ENCODE measurements around the gene LSMEM2. TPM values are rescaled to one million over a fixed set of nuclear protein-coding genes. Genes with fewer than 3 reads are reported as not detected.
"Not testable (repeated sequence)": the region's sequence is repeated elsewhere in the genome, so short reads cannot be mapped to it uniquely, and the experiment has no call there.

The LSMEM2 gene
- total and polyA plus RNA-seq, 7 experiments from 2014 or later: 0.15 TPM; not detected in 6

DNA sequence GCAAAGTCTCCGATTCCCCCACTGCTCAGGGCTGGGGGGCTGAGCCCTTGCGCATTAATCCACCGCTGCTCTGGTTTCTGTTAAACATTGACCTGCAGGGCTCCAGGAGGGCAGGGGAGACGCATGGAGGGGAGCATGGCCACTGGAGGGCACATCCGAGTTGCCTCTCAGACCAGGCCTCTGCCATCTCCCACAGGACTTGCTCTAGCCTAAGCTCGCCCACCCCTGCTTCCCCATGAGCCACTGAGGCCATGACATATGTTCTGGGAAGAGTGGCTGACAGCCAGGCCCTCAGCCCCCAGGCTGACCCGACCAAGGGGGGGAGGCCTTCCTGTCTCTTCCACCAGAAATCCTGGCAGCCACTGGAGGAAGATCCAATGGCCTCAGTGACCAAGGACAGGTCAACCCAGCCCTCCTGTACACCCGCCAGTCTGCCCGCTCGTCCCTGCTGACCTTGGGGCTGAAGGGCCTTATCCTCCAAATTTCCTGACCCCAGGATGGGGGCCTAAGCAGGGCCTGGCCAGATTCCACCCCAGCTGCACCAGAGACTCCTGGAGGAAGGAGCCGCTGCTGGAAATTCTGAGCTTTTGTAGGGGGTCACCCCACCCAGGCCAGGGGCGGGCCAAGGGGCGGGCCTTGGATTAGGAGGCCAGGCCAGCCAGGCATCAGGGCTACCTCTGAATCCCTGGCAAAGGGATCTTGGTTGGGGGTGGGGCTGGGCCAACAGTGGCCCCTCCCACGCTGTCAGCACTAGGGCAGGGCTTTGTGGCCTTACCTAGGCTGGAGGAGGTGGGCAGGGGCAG, 24.3 kb downstream of the LSMEM2 start, which contains the start of gene HYAL1:
Gene HYAL1 (minus strand): TSS at position 562 of the 803 bp plus-strand sequence. CDS start 618 bp downstream, outside the sequence.
- Histone ChIP-seq H3K4me1 (ENCODE audit: control insufficient read depth in 2 of 2, insufficient read depth in 2 of 2, low read length in 2 of 2) (peaks cover 13 to 16% of the 10 kb centered on the region in 2 donors), H3K27ac (ENCODE audit: low read depth, low read length) (no peak within 1 kb of the TSS), H3K36me3 (ENCODE audit: control insufficient read depth in 2 of 3, insufficient read depth in 3 of 3, low read length in 3 of 3) (no peaks in the 10 kb centered on the region), H3K4me3 (ENCODE audit: low read length) (no peak within 1 kb of the TSS), H3K9me3 (ENCODE audit: control insufficient read depth in 2 of 3, low read length in 3 of 3) (no peaks in the 10 kb centered on the region), H3K27me3 (ENCODE audit: control insufficient read depth in 2 of 2, insufficient read depth in 2 of 2, low read length in 2 of 2) (no peaks in the 10 kb centered on the region)
- no peak for DNase-seq
- Mint-ChIP-seq H3K9me3 (peaks cover 0 to 3% (median 0%) of the 10 kb centered on the region in 11 donors), H3K4me1 (peaks cover 10 to 22% (median 17%) of the 10 kb centered on the region in 7 donors), H3K4me3 (no peak within 1 kb of the TSS), H3K27ac (peak within 1 kb of the TSS in 2 of 9 donors; percentile 51 to 83), H3K36me3 (peaks cover 0 to 2% (median 0%) of the 10 kb centered on the region in 5 donors), H3K27me3 (no peaks in the 10 kb centered on the region)
- ChIA-PET CTCF (no interaction called here), POLR2A (interaction anchor here (1.0 to 1.2 kb wide), 2 partner anchors 10 to 34 kb away, joined by 3 read pairs; no protein-coding TSS in a partner anchor)
- ATAC-seq: no peak
- intact Hi-C loops (cut with micrococcal nuclease): no loop called here

DNA sequence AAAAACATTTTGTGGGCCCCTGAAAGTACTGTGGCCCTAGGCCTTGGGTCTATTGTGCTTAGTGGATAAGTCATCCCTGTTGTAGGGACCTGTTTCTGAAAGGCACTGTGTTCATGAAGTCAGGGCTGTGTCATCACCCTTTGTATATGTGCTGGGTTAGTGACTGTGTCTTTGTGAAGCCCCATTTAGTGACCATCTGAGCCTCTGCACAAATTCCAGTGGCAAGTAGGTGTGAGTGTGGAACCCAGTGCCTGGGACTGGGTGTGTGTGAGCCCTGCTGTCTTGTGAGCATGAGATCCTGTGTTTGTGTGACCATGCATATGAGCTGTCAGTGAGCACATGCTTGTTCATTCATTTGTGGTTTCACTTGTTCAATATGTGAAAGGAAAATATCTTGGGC, 25.7 kb downstream of the LSMEM2 start:
- DNase-seq: no peak
- CTCF ChIA-PET: interaction anchor here (0.8 kb wide), 1 partner anchor 17 kb away, joined by 3 read pairs; no protein-coding TSS in a partner anchor

DNA sequence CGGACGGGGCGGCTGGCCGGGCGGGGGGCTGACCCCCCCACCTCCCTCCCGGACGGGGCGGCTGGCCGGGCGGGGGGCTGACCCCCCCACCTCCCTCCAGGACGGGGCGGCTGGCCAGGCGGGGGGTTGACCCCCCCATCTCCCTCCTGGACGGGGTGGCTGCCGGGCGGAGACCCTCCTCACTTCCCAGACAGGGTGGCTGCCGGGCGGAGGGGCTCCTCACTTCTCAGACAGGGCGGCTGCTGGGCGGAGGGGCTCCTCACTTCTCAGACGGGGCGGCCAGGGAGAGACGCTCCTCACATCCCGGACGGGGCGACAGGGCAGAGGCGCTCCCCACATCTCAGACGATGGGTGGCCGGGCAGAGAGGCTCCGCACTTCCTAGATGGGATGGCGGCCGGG, 33.2 kb downstream of the LSMEM2 start:
- CTCF ChIA-PET; H3K4me1 ChIP-seq (ENCODE audit: control insufficient read depth in 2 of 2, insufficient read depth in 2 of 2, low read length in 2 of 2); H3K27me3 Mint-ChIP-seq; H3K27ac Mint-ChIP-seq; H3K27me3 ChIP-seq (ENCODE audit: control insufficient read depth in 2 of 2, insufficient read depth in 2 of 2, low read length in 2 of 2); H3K4me3 Mint-ChIP-seq; intact Hi-C loops (cut with micrococcal nuclease); ATAC-seq; H3K9me3 Mint-ChIP-seq; POLR2A ChIA-PET; H3K4me3 ChIP-seq (ENCODE audit: low read length); H3K27ac ChIP-seq (ENCODE audit: low read depth, low read length); H3K36me3 ChIP-seq (ENCODE audit: control insufficient read depth in 2 of 3, insufficient read depth in 3 of 3, low read length in 3 of 3); DNase-seq; H3K9me3 ChIP-seq (ENCODE audit: control insufficient read depth in 2 of 3, low read length in 3 of 3): not testable (repeated sequence)
- H3K4me1 Mint-ChIP-seq: peaks cover 8 to 13% (median 9%) of the 10 kb centered on the region in 7 donors
- H3K36me3 Mint-ChIP-seq: peaks cover 0 to 11% (median 4%) of the 10 kb centered on the region in 5 donors

More for the DNA sequence above, 25.7 kb downstream of the LSMEM2 start:
- no peaks in the 10 kb centered on the region for H3K9me3 ChIP-seq (ENCODE audit: control insufficient read depth in 2 of 3, low read length in 3 of 3)
- no peak overlapping the region for H3K4me3 ChIP-seq (ENCODE audit: low read length)
- POLR2A ChIA-PET: interaction anchor here (0.6 to 1.2 kb wide), 2 partner anchors 33 to 1744 kb away, joined by 3 to 4 read pairs; no protein-coding TSS in a partner anchor
- no peaks in the 10 kb centered on the region for H3K27me3 Mint-ChIP-seq
- H3K27ac Mint-ChIP-seq: no peak overlapping the region
- peaks cover 9% of the 10 kb centered on the region in 2 donors for H3K4me1 ChIP-seq (ENCODE audit: control insufficient read depth in 2 of 2, insufficient read depth in 2 of 2, low read length in 2 of 2)
- no peaks in the 10 kb centered on the region for H3K36me3 ChIP-seq (ENCODE audit: control insufficient read depth in 2 of 3, insufficient read depth in 3 of 3, low read length in 3 of 3)
- H3K27me3 ChIP-seq (ENCODE audit: control insufficient read depth in 2 of 2, insufficient read depth in 2 of 2, low read length in 2 of 2): no peaks in the 10 kb centered on the region
- H3K27ac ChIP-seq (ENCODE audit: low read depth, low read length): no peak overlapping the region
- no peak for ATAC-seq
- H3K4me1 Mint-ChIP-seq: peaks cover 7 to 16% (median 10%) of the 10 kb centered on the region in 7 donors
- H3K9me3 Mint-ChIP-seq: peaks cover 0 to 3% (median 0%) of the 10 kb centered on the region in 11 donors
- H3K36me3 Mint-ChIP-seq: peaks cover 0 to 4% (median 0%) of the 10 kb centered on the region in 5 donors
- intact Hi-C loops (cut with micrococcal nuclease): no loop called here
- no peak overlapping the region for H3K4me3 Mint-ChIP-seq

DNA sequence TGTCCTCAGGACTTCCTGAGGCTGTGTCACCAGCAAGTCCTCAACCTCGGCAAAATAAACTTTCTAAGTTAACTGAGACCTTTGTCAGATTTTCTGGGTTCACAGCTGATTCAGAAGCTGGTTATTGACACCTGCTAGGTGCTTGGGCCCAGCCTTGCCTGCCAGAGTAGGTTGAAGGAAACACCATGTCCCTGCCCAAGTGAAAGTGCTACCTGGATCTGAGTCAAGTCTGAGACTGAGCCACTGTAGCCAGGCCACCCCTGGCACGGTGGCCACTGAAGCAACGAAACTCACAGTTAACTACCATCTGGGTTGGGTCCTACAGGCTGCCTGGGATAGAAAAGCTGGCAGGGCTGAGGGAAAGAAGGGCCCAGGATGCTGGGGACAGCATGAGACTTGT, 35.5 kb downstream of the LSMEM2 start:
- peak overlapping the region in 5 of 9 donors; percentile 13 to 67 (median 52) for H3K27ac Mint-ChIP-seq
- no peaks in the 10 kb centered on the region for H3K9me3 ChIP-seq (ENCODE audit: control insufficient read depth in 2 of 3, low read length in 3 of 3)
- H3K4me1 Mint-ChIP-seq: peaks cover 9 to 25% (median 19%) of the 10 kb centered on the region in 7 donors
- H3K9me3 Mint-ChIP-seq: no peaks in the 10 kb centered on the region
- H3K36me3 Mint-ChIP-seq: peaks cover 0 to 11% (median 4%) of the 10 kb centered on the region in 5 donors
- no peaks in the 10 kb centered on the region for H3K36me3 ChIP-seq (ENCODE audit: control insufficient read depth in 2 of 3, insufficient read depth in 3 of 3, low read length in 3 of 3)
- H3K27me3 ChIP-seq (ENCODE audit: control insufficient read depth in 2 of 2, insufficient read depth in 2 of 2, low read length in 2 of 2): no peaks in the 10 kb centered on the region
- intact Hi-C loops (cut with micrococcal nuclease): no loop called here
- no peak overlapping the region for H3K27ac ChIP-seq (ENCODE audit: low read depth, low read length)
- ChIA-PET POLR2A (interaction anchor here (0.6 to 1.0 kb wide), 2 partner anchors 14 to 302 kb away, joined by 3 to 4 read pairs; partner anchors contain the start of gene TUSC2), CTCF (no interaction called here)
- ATAC-seq (no peak), DNase-seq (no peak)
- H3K27me3 Mint-ChIP-seq: no peaks in the 10 kb centered on the region
- peaks cover 8 to 15% of the 10 kb centered on the region in 2 donors for H3K4me1 ChIP-seq (ENCODE audit: control insufficient read depth in 2 of 2, insufficient read depth in 2 of 2, low read length in 2 of 2)
- H3K4me3 ChIP-seq (ENCODE audit: low read length): no peak overlapping the region
- no peak overlapping the region for H3K4me3 Mint-ChIP-seq

DNA sequence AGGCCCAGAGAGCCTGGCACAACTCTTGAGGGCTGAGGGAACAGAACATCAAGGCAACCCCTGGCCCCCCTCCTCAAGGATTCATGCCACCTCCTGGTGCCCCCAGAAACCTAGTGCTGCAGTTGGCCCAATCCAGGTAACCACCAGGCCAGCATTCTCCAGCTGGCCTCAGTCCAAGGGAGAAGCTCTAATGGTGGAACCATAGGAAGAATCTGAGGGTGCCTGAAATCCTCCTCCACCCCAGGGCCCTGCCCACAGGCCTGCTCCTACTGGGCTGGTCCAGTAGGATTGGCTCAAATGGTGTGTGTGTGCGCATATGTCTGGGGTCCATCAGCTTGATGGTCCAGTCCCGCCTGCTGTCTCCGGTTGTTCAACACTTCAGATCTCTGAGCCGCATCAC, 35.9 kb downstream of the LSMEM2 start:
- DNase-seq: no peak
- ATAC-seq: no peak
- H3K4me3 Mint-ChIP-seq: no peak overlapping the region
- peak overlapping the region in 3 of 9 donors; percentile 6 to 19 (median 17) for H3K27ac Mint-ChIP-seq
- Histone ChIP-seq H3K9me3 (ENCODE audit: control insufficient read depth in 2 of 3, low read length in 3 of 3) (no peaks in the 10 kb centered on the region), H3K36me3 (ENCODE audit: control insufficient read depth in 2 of 3, insufficient read depth in 3 of 3, low read length in 3 of 3) (no peaks in the 10 kb centered on the region), H3K27ac (ENCODE audit: low read depth, low read length) (no peak overlapping the region), H3K27me3 (ENCODE audit: control insufficient read depth in 2 of 2, insufficient read depth in 2 of 2, low read length in 2 of 2) (no peaks in the 10 kb centered on the region), H3K4me3 (ENCODE audit: low read length) (no peak overlapping the region), H3K4me1 (ENCODE audit: control insufficient read depth in 2 of 2, insufficient read depth in 2 of 2, low read length in 2 of 2) (peaks cover 8 to 15% of the 10 kb centered on the region in 2 donors)
- H3K4me1 Mint-ChIP-seq: peaks cover 11 to 28% (median 23%) of the 10 kb centered on the region in 7 donors
- ChIA-PET CTCF (interaction anchor here (0.9 kb wide), 1 partner anchor 10 kb away, joined by 4 read pairs; no protein-coding TSS in a partner anchor), POLR2A (interaction anchor here (0.6 to 1.0 kb wide), 3 partner anchors 13 to 302 kb away, joined by 3 to 4 read pairs (median 4); partner anchors contain the start of gene TUSC2)
- intact Hi-C loops (cut with micrococcal nuclease): no loop called here
- no peaks in the 10 kb centered on the region for H3K27me3 Mint-ChIP-seq
- no peaks in the 10 kb centered on the region for H3K9me3 Mint-ChIP-seq
- peaks cover 0 to 7% (median 2%) of the 10 kb centered on the region in 5 donors for H3K36me3 Mint-ChIP-seq

DNA sequence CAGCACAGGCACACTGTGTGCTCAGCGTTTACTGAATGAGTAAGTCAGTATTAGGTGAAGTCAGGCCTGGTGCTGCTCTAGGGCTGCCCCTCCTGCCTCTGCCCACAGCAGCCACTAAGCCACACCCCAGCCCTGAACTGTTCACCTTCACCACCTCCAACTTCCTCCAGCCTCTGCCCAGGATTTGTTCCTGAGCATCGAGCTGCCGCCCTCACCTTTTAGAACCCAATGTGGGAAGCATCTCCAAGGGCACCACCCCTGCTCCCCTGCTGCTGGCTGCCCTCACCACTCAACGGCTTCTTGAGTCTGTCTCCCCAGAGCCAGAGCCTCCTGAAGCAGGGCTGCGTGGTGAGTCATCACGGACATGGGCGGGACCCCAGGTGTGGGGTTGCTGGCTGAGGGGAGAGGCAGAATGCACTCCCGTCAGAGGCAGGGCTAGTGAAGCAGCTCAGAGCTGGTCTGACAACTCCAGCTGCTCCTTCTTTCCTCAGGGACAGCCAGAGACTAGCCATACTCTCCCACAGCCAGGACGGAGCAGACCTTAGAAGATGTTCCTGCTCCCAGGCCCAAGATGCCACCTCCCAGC, 37.9 kb downstream of the LSMEM2 start:
- peak overlapping the region in 3 of 10 donors; percentile 2 to 62 (median 28) for H3K4me3 Mint-ChIP-seq
- ChIA-PET POLR2A (interaction anchor here (0.9 kb wide), 1 partner anchor 16 kb away, joined by 3 read pairs; no protein-coding TSS in a partner anchor), CTCF (no interaction called here)
- H3K36me3 Mint-ChIP-seq: peaks cover 0 to 6% (median 0%) of the 10 kb centered on the region in 5 donors
- Histone ChIP-seq H3K4me1 (ENCODE audit: control insufficient read depth in 2 of 2, insufficient read depth in 2 of 2, low read length in 2 of 2) (peaks cover 9 to 23% of the 10 kb centered on the region in 2 donors), H3K27ac (ENCODE audit: low read depth, low read length) (no peak overlapping the region), H3K27me3 (ENCODE audit: control insufficient read depth in 2 of 2, insufficient read depth in 2 of 2, low read length in 2 of 2) (no peaks in the 10 kb centered on the region), H3K36me3 (ENCODE audit: control insufficient read depth in 2 of 3, insufficient read depth in 3 of 3, low read length in 3 of 3) (no peaks in the 10 kb centered on the region), H3K9me3 (ENCODE audit: control insufficient read depth in 2 of 3, low read length in 3 of 3) (no peaks in the 10 kb centered on the region), H3K4me3 (ENCODE audit: low read length) (no peak overlapping the region)
- H3K9me3 Mint-ChIP-seq: no peaks in the 10 kb centered on the region
- intact Hi-C loops (cut with micrococcal nuclease): no loop called here
- peak; percentile 45 for ATAC-seq
- no peak for DNase-seq
- H3K4me1 Mint-ChIP-seq: peaks cover 19 to 37% (median 32%) of the 10 kb centered on the region in 7 donors
- no peaks in the 10 kb centered on the region for H3K27me3 Mint-ChIP-seq
- H3K27ac Mint-ChIP-seq: peak overlapping the region in 4 of 9 donors; percentile 14 to 83 (median 62)
